Natural killer cell (primary cell): ENCODE results near the gene UBA6. TPM values are rescaled to one million over a fixed set of nuclear protein-coding genes. Genes with fewer than 3 reads are reported as not detected.

Experiments used
- ATAC-seq, 3 donors: fragments of 150-1000 bp in 2 of 3; fragments of 200-7000 bp in 1 of 3; cut with Tn5 transposase; 1 replicate in 1 of 3; 2 replicates in 2 of 3; pipeline ENCODE4 v1.10.0; 2021; ENCODE audit warnings: mild to moderate bottlenecking in 2 of 3, moderate library complexity in 2 of 3
- DNase-seq, 2 donors: peaks; one replicate each; pipeline versions ENCODE4 v3.0.0 to v3.0.0-alpha.2; 2013 to 2021; ENCODE audit warnings: mixed read lengths in 1 of 2
- H3K27ac ChIP-seq: one replicate; pipeline ENCODE4 v1.5.1; 2013; ENCODE audit warnings: mild to moderate bottlenecking, low read length
- H3K27me3 ChIP-seq: one replicate; pipeline ENCODE4 v1.6.1; 2013; ENCODE audit warnings: low read length; ENCODE audit not compliant: control insufficient read depth, insufficient read depth
- H3K36me3 ChIP-seq: one replicate; pipeline ENCODE4 v1.6.1; 2013; ENCODE audit warnings: low read length; ENCODE audit not compliant: control insufficient read depth, insufficient read depth
- H3K4me1 ChIP-seq: one replicate; pipeline ENCODE4 v1.6.1; 2013; ENCODE audit warnings: low read length; ENCODE audit not compliant: control insufficient read depth, insufficient read depth
- H3K4me3 ChIP-seq: one replicate; pipeline ENCODE4 v1.5.1; 2013; ENCODE audit warnings: low read length
- H3K9me3 ChIP-seq: one replicate; pipeline ENCODE4 v1.6.1; 2013; ENCODE audit warnings: low read length; ENCODE audit not compliant: control insufficient read depth, insufficient read depth
- H3K27ac Mint-ChIP-seq, 2 donors: one replicate each; pipeline ENCODE4 v1.8.0; 2022; ENCODE audit warnings: mild to moderate bottlenecking in 2 of 2, mixed read lengths in 2 of 2, moderate library complexity in 1 of 2
- H3K27me3 Mint-ChIP-seq, 2 donors: one replicate each; pipeline ENCODE4 v1.8.0; 2022; ENCODE audit warnings: low read depth in 2 of 2, mixed read lengths in 2 of 2
- H3K36me3 Mint-ChIP-seq: one replicate; pipeline ENCODE4 v1.8.0; 2022; ENCODE audit warnings: mixed read lengths
- H3K4me1 Mint-ChIP-seq, 2 donors: one replicate each; pipeline ENCODE4 v1.8.0; 2022; ENCODE audit warnings: mixed read lengths in 2 of 2
- H3K4me3 Mint-ChIP-seq: one replicate; pipeline ENCODE4 v1.8.0; 2022; ENCODE audit warnings: mild to moderate bottlenecking, moderate library complexity, mixed read lengths
- H3K9me3 Mint-ChIP-seq, 2 donors: one replicate each; pipeline ENCODE4 v1.8.0; 2022; ENCODE audit warnings: mixed read lengths in 2 of 2
- WGBS: methylation state at CpG from one replicate; pipeline ENCODE4 v1.1.7; 2013; ENCODE audit warnings: missing lambda C conversion rate; ENCODE audit not compliant: insufficient coverage; 5-methylcytosine and 5-hydroxymethylcytosine counted together
- intact Hi-C: fragments of 100-400 bp; cut with micrococcal nuclease; formaldehyde crosslinking; loops from one replicate; pipeline ENCODE4 v1.14.2; 2022
- total RNA-seq, 4 donors: library from RNA; stranded (reverse); fragments of 120-200 nt in 1 of 4; gene quantifications; one replicate each; pipeline versions ENCODE4 v1.2.3 to v1.2.4, GENCODE V29; 2013 to 2022
- TF ChIP-seq, protein P1 (sequence below): fragments of 200-600 bp; IDR thresholded peaks from one replicate; pipeline ENCODE4 v1.8.0; 2022; ENCODE audit warnings: antibody characterized with exemption

Gene UBA6
- total RNA-seq, result 10 to 100 TPM; 54.3 to 77.7 (median 55.3) TPM
- total RNA-seq (2013), result 90.9 TPM

DNA sequence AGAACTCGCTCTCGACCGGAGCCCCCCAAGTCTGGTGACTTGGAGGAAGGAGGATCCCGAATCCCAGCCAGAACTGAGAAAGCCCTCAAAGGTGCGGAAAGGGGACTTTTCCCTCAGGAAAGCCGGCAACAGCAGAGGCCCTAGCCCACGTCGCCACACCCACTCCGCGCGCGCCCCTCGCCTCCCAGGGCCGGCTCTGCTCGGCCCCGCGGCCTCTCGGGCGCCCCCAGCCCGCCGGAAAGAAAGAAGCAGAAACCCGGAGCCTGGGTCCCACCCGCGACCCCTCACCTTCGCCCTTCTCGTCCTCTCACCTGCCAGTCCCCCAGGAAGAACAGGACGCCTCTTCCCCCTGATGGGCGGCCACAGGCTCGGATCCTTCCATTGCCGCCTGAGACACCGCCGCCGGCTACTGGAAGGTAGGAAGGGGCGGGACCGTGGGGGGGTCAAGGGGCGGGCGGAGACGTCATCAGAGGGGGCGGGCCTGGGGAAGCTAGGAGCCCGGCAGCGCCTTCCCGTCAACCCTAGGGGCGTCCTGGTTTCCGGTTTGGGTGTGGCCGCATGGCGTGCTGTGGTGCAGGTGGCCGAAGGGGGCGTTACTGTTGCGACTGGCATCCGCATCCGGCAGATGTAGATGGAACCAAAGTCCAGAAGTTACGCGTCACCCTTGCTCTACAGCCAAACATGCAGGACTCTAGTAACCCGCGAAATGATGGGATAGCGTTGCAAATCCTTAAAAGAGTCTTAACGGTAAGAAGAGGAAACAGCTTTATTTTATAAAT is at the start of gene UBA6:
UBA6 (minus strand) TSS at position 418 of the 779 bp plus-strand sequence; CDS start at position 382, 36 bp downstream.
- H3K4me1 Mint-ChIP-seq, result peaks cover 43 to 47% of the 10 kb centered on the region in 2 donors
- Histone ChIP-seq H3K4me1 (peaks cover 12% of the 10 kb centered on the region), H3K27ac (peak within 1 kb of the TSS; percentile 84), H3K27me3 (no peaks in the 10 kb centered on the region), H3K9me3 (no peaks in the 10 kb centered on the region), H3K4me3 (peak within 1 kb of the TSS; percentile 92), H3K36me3 (no peaks in the 10 kb centered on the region)
- peak; percentile 88 to 97 for DNase-seq
- peak within 1 kb of the TSS; percentile 93 to 94 for H3K27ac Mint-ChIP-seq
- H3K9me3 Mint-ChIP-seq, result no peaks in the 10 kb centered on the region
- peak; percentile 95 to 99 (median 97) for ATAC-seq
- intact Hi-C loops, result loop anchor here (1.0 kb wide), 1 partner anchor 156 kb away; the partner anchor contains the start of gene CENPC
- H3K27me3 Mint-ChIP-seq, result no peaks in the 10 kb centered on the region
- under 1% methylated on average over 56 of the region's 57 CpGs for WGBS
- peak within 1 kb of the TSS; percentile 95 for H3K4me3 Mint-ChIP-seq
- TF ChIP-seq, protein P1, sequence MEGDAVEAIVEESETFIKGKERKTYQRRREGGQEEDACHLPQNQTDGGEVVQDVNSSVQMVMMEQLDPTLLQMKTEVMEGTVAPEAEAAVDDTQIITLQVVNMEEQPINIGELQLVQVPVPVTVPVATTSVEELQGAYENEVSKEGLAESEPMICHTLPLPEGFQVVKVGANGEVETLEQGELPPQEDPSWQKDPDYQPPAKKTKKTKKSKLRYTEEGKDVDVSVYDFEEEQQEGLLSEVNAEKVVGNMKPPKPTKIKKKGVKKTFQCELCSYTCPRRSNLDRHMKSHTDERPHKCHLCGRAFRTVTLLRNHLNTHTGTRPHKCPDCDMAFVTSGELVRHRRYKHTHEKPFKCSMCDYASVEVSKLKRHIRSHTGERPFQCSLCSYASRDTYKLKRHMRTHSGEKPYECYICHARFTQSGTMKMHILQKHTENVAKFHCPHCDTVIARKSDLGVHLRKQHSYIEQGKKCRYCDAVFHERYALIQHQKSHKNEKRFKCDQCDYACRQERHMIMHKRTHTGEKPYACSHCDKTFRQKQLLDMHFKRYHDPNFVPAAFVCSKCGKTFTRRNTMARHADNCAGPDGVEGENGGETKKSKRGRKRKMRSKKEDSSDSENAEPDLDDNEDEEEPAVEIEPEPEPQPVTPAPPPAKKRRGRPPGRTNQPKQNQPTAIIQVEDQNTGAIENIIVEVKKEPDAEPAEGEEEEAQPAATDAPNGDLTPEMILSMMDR, result peak; percentile 54
- no peaks in the 10 kb centered on the region for H3K36me3 Mint-ChIP-seq

DNA sequence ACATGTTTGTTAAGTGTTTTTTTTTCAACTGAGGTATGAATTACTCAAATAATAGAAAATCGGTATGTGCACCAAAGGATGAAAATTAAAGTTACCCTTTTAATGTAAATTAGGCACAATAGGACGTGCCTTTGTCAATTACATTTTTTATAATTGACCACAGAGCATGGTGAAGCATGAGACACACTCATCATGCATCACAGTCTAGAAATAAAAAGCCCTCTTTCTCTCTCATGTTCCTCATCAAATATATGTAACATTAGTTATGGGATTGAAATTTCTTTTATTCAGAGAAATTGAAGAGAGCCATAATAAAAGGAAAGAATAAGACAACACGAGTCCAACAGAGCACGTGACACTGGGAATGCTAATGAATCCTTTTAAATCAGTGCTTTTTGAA is 49.7 kb upstream of the UBA6 start:
- Histone ChIP-seq H3K9me3 (no peaks in the 10 kb centered on the region), H3K27ac (no peak overlapping the region), H3K4me1 (no peaks in the 10 kb centered on the region), H3K4me3 (no peak overlapping the region), H3K27me3 (no peaks in the 10 kb centered on the region), H3K36me3 (no peaks in the 10 kb centered on the region)
- Mint-ChIP-seq H3K27me3 (no peaks in the 10 kb centered on the region), H3K4me1 (peaks cover 0 to 5% of the 10 kb centered on the region in 2 donors), H3K4me3 (no peak overlapping the region), H3K9me3 (no peaks in the 10 kb centered on the region), H3K36me3 (no peaks in the 10 kb centered on the region), H3K27ac (no peak overlapping the region)
- DNase-seq (no peak), ATAC-seq (no peak)
- TF ChIP-seq, protein P1, result no peak
- intact Hi-C loops, result no loop called here
- WGBS, result 94% methylated on average over 4 of the region's 4 CpGs

DNA sequence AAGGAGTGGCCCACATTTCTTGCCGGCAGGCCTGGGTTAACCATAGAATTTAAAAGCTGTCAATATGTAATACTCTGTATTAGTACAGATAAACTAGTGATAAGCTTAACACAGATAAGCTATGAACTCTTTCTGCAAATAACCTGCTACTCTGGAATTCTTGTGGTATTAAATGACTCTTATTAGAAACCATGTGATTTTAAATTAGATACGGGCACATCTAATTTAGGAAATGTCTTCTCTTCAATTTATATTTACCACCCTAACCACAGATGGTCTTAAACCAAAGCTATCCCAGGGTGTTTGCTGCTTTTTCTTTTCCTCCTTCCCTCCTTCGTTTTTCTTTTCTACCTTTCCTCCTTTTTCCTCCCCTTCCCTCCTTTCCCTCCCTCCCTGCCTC is 48.3 kb upstream of the UBA6 start:
- peaks cover 0 to 5% of the 10 kb centered on the region in 2 donors for H3K4me1 Mint-ChIP-seq
- Histone ChIP-seq H3K9me3 (no peaks in the 10 kb centered on the region), H3K27me3 (no peaks in the 10 kb centered on the region), H3K27ac (no peak overlapping the region), H3K4me3 (no peak overlapping the region), H3K4me1 (no peaks in the 10 kb centered on the region), H3K36me3 (no peaks in the 10 kb centered on the region)
- DNase-seq, result no peak
- no peak overlapping the region for H3K27ac Mint-ChIP-seq
- TF ChIP-seq, protein P1, result no peak
- intact Hi-C loops, result no loop called here
- no peak overlapping the region for H3K4me3 Mint-ChIP-seq
- ATAC-seq, result no peak
- WGBS, result 79% methylated on average over 2 of the region's 3 CpGs
- H3K36me3 Mint-ChIP-seq, result no peaks in the 10 kb centered on the region
- no peaks in the 10 kb centered on the region for H3K27me3 Mint-ChIP-seq
- H3K9me3 Mint-ChIP-seq, result no peaks in the 10 kb centered on the region
